K562 (cell line): ENCODE data around the gene GALNT5. TPM values are rescaled to one million over a fixed set of nuclear protein-coding genes. Genes with fewer than 3 reads are reported as not detected.

Source experiments
- RBFOX2 ChIP-seq: fragments of 200-400 bp; formaldehyde crosslinking; IDR thresholded peaks from 2 replicates; pipeline ENCODE4 v1.6.1; 2017; ENCODE audit warnings: low read depth, mild to moderate bottlenecking, low read length, moderate library complexity
- ZKSCAN8 ChIP-seq: fragments of 200-800 bp; sonication (Bioruptor generic); IDR thresholded peaks from 2 replicates; pipeline ENCODE4 v1.6.1; 2016; ENCODE audit warnings: missing genetic modification characterization, missing compliant biosample characterization
- ZNF696 ChIP-seq: fragments of 250-450 bp; sonication (Bioruptor Pico); conservative IDR thresholded peaks from 2 replicates; pipeline ENCODE4 v1.4.0; 2020; ENCODE audit warnings: mild to moderate bottlenecking, moderate library complexity
- polyA plus RNA-seq, 8 experiments: library from polyadenylated mRNA; depleted of rRNA in 4 of 8; stranded (reverse) in 5 of 8; unstranded in 3 of 8; fragments of >200 nt; fragmentation: Nextera tagmentation in 2 of 8; fragmentation: Illumina TruSeq in 1 of 8; extraction: Ambion mirVana in 2 of 8; extraction: Trizol in 1 of 8; gene quantifications; 2 replicates each; pipeline versions ENCODE4 v1.2.1 to v1.2.3, GENCODE V29; 2011 to 2014; ENCODE audit warnings: inconsistent platforms in 1 of 8, missing spikeins in 1 of 8
- total RNA-seq, 7 experiments: library from RNA; depleted of rRNA in 6 of 7; stranded (reverse); fragments of >200 nt in 6 of 7; fragmentation: Illumina TruSeq in 2 of 7; extraction: Trizol in 2 of 7; gene quantifications; 2 replicates each; pipeline versions ENCODE4 v1.2.1 to v1.2.3, GENCODE V29; 2011 to 2021; ENCODE audit warnings: low replicate concordance in 1 of 7
- TF ChIP-seq, protein P1 (sequence below), 2 experiments: fragments of 450-650 bp; IDR thresholded peaks; 2 replicates each; pipeline ENCODE4 v1.6.1; 2016; ENCODE audit warnings: mild to moderate bottlenecking in 2 of 2, borderline replicate concordance in 1 of 2, low read depth in 1 of 2, moderate library complexity in 1 of 2
- TF ChIP-seq, protein P2 (sequence below): sonication (generic); IDR thresholded peaks from 2 replicates; pipeline ENCODE4 v1.6.1; 2016

Gene GALNT5
- total and polyA plus RNA-seq, 9 of the 15 experiments (the other 6 are each of a cell fraction or from before 2014, with no cell fraction given) = 21.6 to 73.0 (median 54.7) TPM

DNA sequence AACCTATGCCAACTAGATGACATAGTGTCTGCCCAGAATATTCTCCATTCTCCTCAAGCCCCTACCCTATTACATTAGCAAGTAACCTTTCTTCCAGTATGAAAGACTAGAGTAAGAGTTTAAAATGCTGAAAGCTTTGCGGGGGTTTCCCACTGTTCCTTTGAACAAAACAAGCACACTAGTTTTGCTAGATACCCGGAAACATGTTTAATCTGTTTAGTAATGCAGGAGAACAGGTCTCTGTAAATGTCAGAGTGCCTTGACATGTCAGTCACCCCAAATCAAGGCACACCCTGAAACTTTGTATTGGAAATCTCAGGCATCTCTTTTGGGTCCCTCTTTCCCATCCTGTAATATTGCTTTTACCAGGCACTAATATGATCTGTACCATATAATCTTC lies 11.6 kb downstream of the GALNT5 start (continued):
- TF ChIP-seq, protein P1, sequence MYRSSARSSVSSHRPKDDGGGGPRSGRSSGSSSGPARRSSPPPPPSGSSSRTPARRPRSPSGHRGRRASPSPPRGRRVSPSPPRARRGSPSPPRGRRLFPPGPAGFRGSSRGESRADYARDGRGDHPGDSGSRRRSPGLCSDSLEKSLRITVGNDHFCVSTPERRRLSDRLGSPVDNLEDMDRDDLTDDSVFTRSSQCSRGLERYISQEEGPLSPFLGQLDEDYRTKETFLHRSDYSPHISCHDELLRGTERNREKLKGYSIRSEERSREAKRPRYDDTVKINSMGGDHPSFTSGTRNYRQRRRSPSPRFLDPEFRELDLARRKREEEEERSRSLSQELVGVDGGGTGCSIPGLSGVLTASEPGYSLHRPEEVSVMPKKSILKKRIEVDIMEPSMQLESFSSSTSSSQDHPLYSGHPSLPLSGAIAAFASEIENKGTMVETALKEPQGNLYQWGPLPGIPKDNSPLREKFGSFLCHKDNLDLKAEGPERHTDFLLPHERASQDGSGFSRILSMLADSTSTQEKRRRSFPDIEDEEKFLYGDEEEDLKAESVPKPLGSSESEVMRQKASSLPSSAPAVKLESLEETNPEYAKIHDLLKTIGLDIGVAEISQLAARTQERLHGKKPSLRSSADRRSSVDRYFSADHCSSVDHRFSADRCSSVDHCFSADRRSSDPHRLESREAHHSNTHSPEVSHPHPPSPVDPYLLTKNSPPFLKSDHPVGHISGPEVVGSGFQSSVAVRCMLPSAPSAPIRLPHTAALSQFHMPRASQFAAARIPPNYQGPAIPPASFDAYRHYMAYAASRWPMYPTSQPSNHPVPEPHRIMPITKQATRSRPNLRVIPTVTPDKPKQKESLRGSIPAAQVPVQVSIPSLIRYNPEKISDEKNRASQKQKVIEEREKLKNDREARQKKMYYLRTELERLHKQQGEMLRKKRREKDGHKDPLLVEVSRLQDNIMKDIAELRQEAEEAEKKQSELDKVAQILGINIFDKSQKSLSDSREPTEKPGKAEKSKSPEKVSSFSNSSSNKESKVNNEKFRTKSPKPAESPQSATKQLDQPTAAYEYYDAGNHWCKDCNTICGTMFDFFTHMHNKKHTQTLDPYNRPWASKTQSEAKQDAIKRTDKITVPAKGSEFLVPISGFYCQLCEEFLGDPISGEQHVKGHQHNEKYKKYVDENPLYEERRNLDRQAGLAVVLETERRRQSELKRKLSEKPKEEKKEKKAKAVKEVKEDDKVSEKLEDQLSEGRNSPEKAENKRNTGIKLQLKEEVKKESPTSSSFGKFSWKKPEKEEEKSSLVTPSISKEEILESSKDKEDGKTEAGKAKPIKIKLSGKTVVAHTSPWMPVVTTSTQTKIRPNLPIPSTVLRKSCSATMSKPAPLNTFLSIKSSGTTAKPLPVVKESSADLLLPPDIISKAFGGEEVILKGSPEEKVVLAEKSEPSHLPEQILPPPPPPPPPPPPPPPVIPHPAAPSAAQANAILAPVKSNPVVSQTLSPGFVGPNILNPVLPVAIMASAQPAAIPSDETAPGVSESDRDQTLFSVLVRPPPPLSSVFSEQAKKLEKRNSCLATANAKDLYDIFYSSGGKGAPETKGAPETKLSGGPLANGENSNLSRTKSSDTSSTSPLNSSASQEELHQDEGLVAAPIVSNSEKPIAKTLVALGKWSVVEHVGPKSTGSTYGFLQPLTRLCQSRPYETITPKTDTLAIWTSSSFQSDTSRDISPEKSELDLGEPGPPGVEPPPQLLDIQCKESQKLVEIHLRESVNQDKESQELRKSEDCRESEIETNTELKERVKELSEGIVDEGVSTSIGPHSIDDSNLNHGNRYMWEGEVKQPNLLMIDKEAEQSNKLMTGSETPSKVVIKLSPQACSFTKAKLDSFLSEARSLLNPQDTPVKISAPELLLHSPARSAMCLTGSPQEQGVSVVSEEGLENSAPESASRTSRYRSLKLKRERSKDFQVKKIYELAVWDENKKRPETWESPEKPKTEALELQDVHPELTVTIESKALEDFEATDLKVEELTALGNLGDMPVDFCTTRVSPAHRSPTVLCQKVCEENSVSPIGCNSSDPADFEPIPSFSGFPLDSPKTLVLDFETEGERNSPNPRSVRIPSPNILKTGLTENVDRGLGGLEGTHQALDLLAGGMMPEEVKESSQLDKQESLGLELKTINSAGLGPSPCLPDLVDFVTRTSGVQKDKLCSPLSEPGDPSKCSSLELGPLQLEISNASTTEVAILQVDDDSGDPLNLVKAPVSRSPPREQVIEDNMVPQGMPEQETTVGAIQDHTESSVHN (IDR thresholded peaks at IDR 0.05; ENCODE audit: borderline replicate concordance in 1 of 2, low read depth in 1 of 2) = no peak
- TF ChIP-seq, protein P2, sequence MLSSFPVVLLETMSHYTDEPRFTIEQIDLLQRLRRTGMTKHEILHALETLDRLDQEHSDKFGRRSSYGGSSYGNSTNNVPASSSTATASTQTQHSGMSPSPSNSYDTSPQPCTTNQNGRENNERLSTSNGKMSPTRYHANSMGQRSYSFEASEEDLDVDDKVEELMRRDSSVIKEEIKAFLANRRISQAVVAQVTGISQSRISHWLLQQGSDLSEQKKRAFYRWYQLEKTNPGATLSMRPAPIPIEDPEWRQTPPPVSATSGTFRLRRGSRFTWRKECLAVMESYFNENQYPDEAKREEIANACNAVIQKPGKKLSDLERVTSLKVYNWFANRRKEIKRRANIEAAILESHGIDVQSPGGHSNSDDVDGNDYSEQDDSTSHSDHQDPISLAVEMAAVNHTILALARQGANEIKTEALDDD = 0 out of 2 replicates have a peak, but pooled peaks have one; percentile 26
- 0 out of 2 replicates have a peak, but pooled peaks have one; percentile 15 for TF ChIP-seq RBFOX2
- no peak for TF ChIP-seq ZKSCAN8 (CRISPR knock-in tag)
- no peak for TF ChIP-seq ZNF696 (CRISPR knock-in tag)
